B cell (primary cell): ENCODE measurements around the gene ZNF410. TPM values are rescaled to one million over a fixed set of nuclear protein-coding genes. Genes with fewer than 3 reads are reported as not detected.

Source experiments
- ATAC-seq: fragments of 200-7000 bp; cut with Tn5 transposase; one replicate; pipeline ENCODE4 v1.10.0; 2021; ENCODE audit warnings: low read depth, mild to moderate bottlenecking, moderate number of reproducible peaks, moderate library complexity
- CTCF ChIA-PET: fragments of 350-600 bp; sonication (Branson Sonifier 250); formaldehyde crosslinking; loops from one replicate; lab custom pipeline; 2021; ENCODE audit warnings: antibody characterized with exemption, inconsistent platforms; lab: Charles Lee
- POLR2A ChIA-PET: fragments of 350-600 bp; sonication (Branson Sonifier 250); formaldehyde crosslinking; loops from one replicate; lab custom pipeline; 2021; ENCODE audit warnings: antibody characterized with exemption; lab: Charles Lee
- DNase-seq: peaks from one replicate; pipeline ENCODE4 v3.0.0; 2013
- H2AFZ ChIP-seq: 2 replicates; pipeline ENCODE4 v1.6.1; 2012; ENCODE audit warnings: mild to moderate bottlenecking, low read depth, low read length; ENCODE audit not compliant: insufficient read depth, poor library complexity, severe bottlenecking
- H3K27ac ChIP-seq, 2 donors: 1 replicate in 1 of 2; 2 replicates in 1 of 2; pipeline ENCODE4 v1.5.1; 2012 to 2013; ENCODE audit warnings: low read length in 2 of 2, mild to moderate bottlenecking in 2 of 2, moderate library complexity in 1 of 2
- H3K27me3 ChIP-seq, 4 experiments: fragments of 200-600 bp in 1 of 4; sonication (generic) in 1 of 4; replicated peaks in 1 of 4; 1 replicate in 2 of 4; 2 replicates in 2 of 4; pipeline versions ENCODE4 v1.6.1 to v1.7.0; 2013 to 2016; ENCODE audit warnings: low read length in 3 of 4, mild to moderate bottlenecking in 2 of 4, mixed read lengths in 1 of 4, moderate library complexity in 1 of 4; ENCODE audit not compliant: insufficient read depth in 4 of 4, control insufficient read depth in 3 of 4; ENCODE audit errors: control extremely low read depth in 1 of 4
- H3K36me3 ChIP-seq, 2 experiments: replicated peaks in 1 of 2; 1 replicate in 1 of 2; 2 replicates in 1 of 2; pipeline versions ENCODE4 v1.6.1 to v1.7.1; 2013; ENCODE audit warnings: low read length in 1 of 2; ENCODE audit not compliant: insufficient read depth in 2 of 2, control insufficient read depth in 1 of 2; ENCODE audit errors: control extremely low read depth in 1 of 2, extremely low read depth in 1 of 2
- H3K4me1 ChIP-seq, 2 donors: fragments of 200-600 bp in 1 of 2; sonication (generic) in 1 of 2; 1 replicate in 1 of 2; 2 replicates in 1 of 2; pipeline versions ENCODE4 v1.5.1 to v1.6.1; 2013 to 2017; ENCODE audit warnings: low read length in 2 of 2; ENCODE audit not compliant: control insufficient read depth in 2 of 2, insufficient read depth in 2 of 2
- H3K4me2 ChIP-seq: replicated peaks from 2 replicates; pipeline ENCODE3; 2012; ENCODE audit warnings: mild to moderate bottlenecking, low read depth, low read length; ENCODE audit not compliant: poor library complexity, severe bottlenecking
- H3K4me3 ChIP-seq, 5 experiments: fragments of 200-600 bp in 1 of 5; sonication (generic) in 1 of 5; 1 replicate in 3 of 5; 2 replicates in 2 of 5; pipeline versions ENCODE4 v1.5.1 to v1.7.0; 2011 to 2016; ENCODE audit warnings: low read length in 4 of 5, mild to moderate bottlenecking in 4 of 5, low read depth in 2 of 5, control low read depth in 1 of 5, moderate library complexity in 1 of 5; ENCODE audit not compliant: insufficient read depth in 1 of 5; ENCODE audit errors: control extremely low read depth in 1 of 5, extremely low read depth in 1 of 5
- H3K79me2 ChIP-seq: fragments of 200-600 bp; sonication (generic); one replicate; pipeline ENCODE4 v1.6.0; 2016; ENCODE audit warnings: low read length; ENCODE audit not compliant: control insufficient read depth, insufficient read depth
- H3K9ac ChIP-seq: fragments of 200-600 bp; sonication (generic); 2 replicates; pipeline ENCODE4 v1.6.1; 2017; ENCODE audit warnings: mild to moderate bottlenecking, low read length, moderate library complexity
- H3K9me3 ChIP-seq, 3 donors: one replicate each; pipeline versions ENCODE4 v1.6.1 to v1.7.1; 2013; ENCODE audit warnings: low read length in 2 of 3; ENCODE audit not compliant: control insufficient read depth in 2 of 3, insufficient read depth in 1 of 3; ENCODE audit errors: control extremely low read depth in 1 of 3
- H4K20me1 ChIP-seq: 2 replicates; pipeline ENCODE4 v1.6.0; 2012; ENCODE audit warnings: mild to moderate bottlenecking, low read length; ENCODE audit not compliant: insufficient read depth, control insufficient read depth, poor library complexity, severe bottlenecking
- H3K27ac Mint-ChIP-seq: one replicate; pipeline ENCODE4 v1.8.0; 2021; ENCODE audit warnings: mixed read lengths
- H3K27me3 Mint-ChIP-seq: one replicate; pipeline ENCODE4 v1.8.0; 2021; ENCODE audit warnings: mixed read lengths
- H3K4me1 Mint-ChIP-seq: one replicate; pipeline ENCODE4 v1.8.0; 2021; ENCODE audit warnings: mixed read lengths
- H3K4me3 Mint-ChIP-seq: one replicate; pipeline ENCODE4 v1.8.0; 2021; ENCODE audit warnings: mixed read lengths
- H3K9me3 Mint-ChIP-seq: one replicate; pipeline ENCODE4 v1.8.0; 2022; ENCODE audit warnings: mixed read lengths; ENCODE audit not compliant: insufficient read depth
- EZH2 ChIP-seq: IDR thresholded peaks from 2 replicates; pipeline ENCODE4 v1.6.1; 2012; ENCODE audit warnings: borderline replicate concordance, low read depth, mild to moderate bottlenecking, moderate library complexity, low read length; ENCODE audit not compliant: insufficient read depth, poor library complexity, severe bottlenecking
- WGBS: methylation state at CpG from one replicate; pipeline ENCODE4 v1.1.5; 2013; ENCODE audit warnings: missing lambda C conversion rate; ENCODE audit not compliant: insufficient coverage; 5-methylcytosine and 5-hydroxymethylcytosine counted together
- intact Hi-C: fragments of 100-400 bp; cut with micrococcal nuclease; formaldehyde crosslinking; loops from one replicate; pipeline ENCODE4 v1.10.0; 2022
- polyA plus RNA-seq: library from polyadenylated mRNA; depleted of rRNA; stranded (reverse); fragments of >200 nt; gene quantifications from 2 replicates; pipeline ENCODE4 v1.2.3, GENCODE V29; 2012
- total RNA-seq, 2 donors: library from RNA; stranded (reverse); fragments of 120-200 nt in 1 of 2; gene quantifications; 1 replicate in 1 of 2; 2 replicates in 1 of 2; pipeline versions ENCODE4 v1.2.3 to v1.2.4, GENCODE V29; 2013 to 2022
- TF ChIP-seq, protein P1 (sequence below): fragments of 200-600 bp; IDR thresholded peaks from one replicate; pipeline ENCODE4 v1.8.0; 2022; ENCODE audit warnings: antibody characterized with exemption, mild to moderate bottlenecking

The ZNF410 gene
- total and polyA plus RNA-seq, 2 donors (not counting 1 experiment from before 2014, with no cell fraction given): 18.9 to 69.0 TPM

DNA sequence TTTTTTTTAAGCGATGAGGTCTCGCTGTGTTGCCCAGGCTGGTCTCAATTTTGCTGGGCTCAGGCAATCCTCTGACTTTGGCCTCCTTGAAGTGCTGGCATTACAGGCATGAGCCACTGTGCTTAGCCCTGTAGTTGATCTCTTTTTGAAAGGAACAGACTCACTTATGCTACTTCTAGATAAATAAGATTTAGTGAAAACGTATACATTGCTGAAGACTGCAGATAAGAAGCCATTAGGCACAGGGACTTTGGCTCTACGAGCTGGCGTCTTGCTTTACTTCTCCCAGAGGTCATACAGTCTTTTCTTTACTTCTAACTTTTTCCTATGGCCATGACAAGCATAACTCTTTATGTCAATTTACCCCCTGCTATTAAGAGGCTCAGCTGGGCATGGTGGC, 25.6 kb upstream of the ZNF410 start:
- no peak for TF ChIP-seq EZH2
- TF ChIP-seq, protein P1, sequence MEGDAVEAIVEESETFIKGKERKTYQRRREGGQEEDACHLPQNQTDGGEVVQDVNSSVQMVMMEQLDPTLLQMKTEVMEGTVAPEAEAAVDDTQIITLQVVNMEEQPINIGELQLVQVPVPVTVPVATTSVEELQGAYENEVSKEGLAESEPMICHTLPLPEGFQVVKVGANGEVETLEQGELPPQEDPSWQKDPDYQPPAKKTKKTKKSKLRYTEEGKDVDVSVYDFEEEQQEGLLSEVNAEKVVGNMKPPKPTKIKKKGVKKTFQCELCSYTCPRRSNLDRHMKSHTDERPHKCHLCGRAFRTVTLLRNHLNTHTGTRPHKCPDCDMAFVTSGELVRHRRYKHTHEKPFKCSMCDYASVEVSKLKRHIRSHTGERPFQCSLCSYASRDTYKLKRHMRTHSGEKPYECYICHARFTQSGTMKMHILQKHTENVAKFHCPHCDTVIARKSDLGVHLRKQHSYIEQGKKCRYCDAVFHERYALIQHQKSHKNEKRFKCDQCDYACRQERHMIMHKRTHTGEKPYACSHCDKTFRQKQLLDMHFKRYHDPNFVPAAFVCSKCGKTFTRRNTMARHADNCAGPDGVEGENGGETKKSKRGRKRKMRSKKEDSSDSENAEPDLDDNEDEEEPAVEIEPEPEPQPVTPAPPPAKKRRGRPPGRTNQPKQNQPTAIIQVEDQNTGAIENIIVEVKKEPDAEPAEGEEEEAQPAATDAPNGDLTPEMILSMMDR: no peak
- no peaks in the 10 kb centered on the region for H3K36me3 ChIP-seq
- intact Hi-C loops: no loop called here
- POLR2A ChIA-PET: no interaction called here
- DNase-seq: no peak
- no peak overlapping the region for H3K9ac ChIP-seq
- H3K9me3 ChIP-seq: no peaks in the 10 kb centered on the region
- no peaks in the 10 kb centered on the region for H4K20me1 ChIP-seq
- Mint-ChIP-seq H3K4me3 (no peak overlapping the region), H3K9me3 (no peaks in the 10 kb centered on the region), H3K27ac (no peak overlapping the region), H3K27me3 (no peaks in the 10 kb centered on the region), H3K4me1 (no peaks in the 10 kb centered on the region)
- H2AFZ ChIP-seq: no peak overlapping the region
- H3K4me3 ChIP-seq: no peak overlapping the region
- 100% methylated on average over 4 of the region's 5 CpGs for WGBS
- no peaks in the 10 kb centered on the region for H3K4me1 ChIP-seq
- no peaks in the 10 kb centered on the region for H3K27me3 ChIP-seq
- H3K4me2 ChIP-seq: no peak overlapping the region
- no peaks in the 10 kb centered on the region for H3K79me2 ChIP-seq
- no peak overlapping the region for H3K27ac ChIP-seq
- CTCF ChIA-PET: no interaction called here
- no peak for ATAC-seq

DNA sequence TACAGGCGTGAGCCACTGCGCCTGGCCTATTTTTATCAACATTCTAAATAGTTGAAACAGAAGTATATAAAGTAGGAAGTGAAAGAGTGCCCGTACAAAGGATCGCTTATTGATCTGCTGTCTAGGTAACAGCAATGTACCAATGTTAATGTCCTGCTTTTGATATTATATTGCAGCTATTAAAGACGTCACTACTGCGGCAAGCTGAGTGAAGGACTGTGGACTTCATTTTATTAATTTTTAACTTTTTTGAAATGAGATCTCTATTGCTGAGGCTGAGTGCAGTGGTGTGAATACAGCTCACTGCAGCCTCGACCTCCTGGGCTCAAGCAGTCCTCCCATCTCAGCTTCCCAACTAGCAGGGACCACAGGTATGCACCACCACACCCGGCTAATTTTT, 24.2 kb upstream of the ZNF410 start:
- no peak overlapping the region for H3K27ac Mint-ChIP-seq
- H3K4me2 ChIP-seq: no peak overlapping the region
- H2AFZ ChIP-seq: no peak overlapping the region
- no peak overlapping the region for H3K4me3 Mint-ChIP-seq
- H3K36me3 ChIP-seq: no peaks in the 10 kb centered on the region
- TF ChIP-seq EZH2: no peak
- TF ChIP-seq, protein P1: no peak
- no peak overlapping the region for H3K27ac ChIP-seq
- H3K4me1 ChIP-seq: no peaks in the 10 kb centered on the region
- ChIA-PET CTCF (interaction anchor here (1.2 kb wide), 1 partner anchor 20 kb away, joined by 3 read pairs; no protein-coding TSS in a partner anchor), POLR2A (no interaction called here)
- ATAC-seq (no peak), DNase-seq (no peak)
- H3K9ac ChIP-seq: no peak overlapping the region
- H3K27me3 Mint-ChIP-seq: no peaks in the 10 kb centered on the region
- 100% methylated on average over 1 of the region's 8 CpGs for WGBS
- intact Hi-C loops: no loop called here
- H3K79me2 ChIP-seq: no peaks in the 10 kb centered on the region
- no peak overlapping the region for H3K4me3 ChIP-seq
- no peaks in the 10 kb centered on the region for H4K20me1 ChIP-seq
- no peaks in the 10 kb centered on the region for H3K9me3 ChIP-seq
- H3K9me3 Mint-ChIP-seq: no peaks in the 10 kb centered on the region
- H3K4me1 Mint-ChIP-seq: no peaks in the 10 kb centered on the region
- H3K27me3 ChIP-seq: no peaks in the 10 kb centered on the region
